Measurements from ENCODE around the gene KLHL6.

GRCh38 chr3:183576487-183577107, 21.1 kb upstream of the KLHL6 start:
- TF ChIP-seq CTCF (IDR thresholded peaks at IDR 0.05) = no peak
- TF ChIP-seq POLR2A (IDR thresholded peaks at IDR 0.05) = no peak

All from adrenal gland (tissue), 5 donors.